HG02885 (cell line): ENCODE data around the gene ABCC2.
"Not testable (repeated sequence)": the region's sequence is repeated elsewhere in the genome, so short reads cannot be mapped to it uniquely, and the experiment has no call there.

ENCODE experiments used
- ATAC-seq: cut with Tn5 transposase; IDR thresholded peaks from one replicate; pipeline ENCODE4 v1.9.1; 2021; ENCODE audit warnings: mild to moderate bottlenecking; ENCODE audit not compliant: unreplicated experiment, poor library complexity

Gene ABCC2

DNA sequence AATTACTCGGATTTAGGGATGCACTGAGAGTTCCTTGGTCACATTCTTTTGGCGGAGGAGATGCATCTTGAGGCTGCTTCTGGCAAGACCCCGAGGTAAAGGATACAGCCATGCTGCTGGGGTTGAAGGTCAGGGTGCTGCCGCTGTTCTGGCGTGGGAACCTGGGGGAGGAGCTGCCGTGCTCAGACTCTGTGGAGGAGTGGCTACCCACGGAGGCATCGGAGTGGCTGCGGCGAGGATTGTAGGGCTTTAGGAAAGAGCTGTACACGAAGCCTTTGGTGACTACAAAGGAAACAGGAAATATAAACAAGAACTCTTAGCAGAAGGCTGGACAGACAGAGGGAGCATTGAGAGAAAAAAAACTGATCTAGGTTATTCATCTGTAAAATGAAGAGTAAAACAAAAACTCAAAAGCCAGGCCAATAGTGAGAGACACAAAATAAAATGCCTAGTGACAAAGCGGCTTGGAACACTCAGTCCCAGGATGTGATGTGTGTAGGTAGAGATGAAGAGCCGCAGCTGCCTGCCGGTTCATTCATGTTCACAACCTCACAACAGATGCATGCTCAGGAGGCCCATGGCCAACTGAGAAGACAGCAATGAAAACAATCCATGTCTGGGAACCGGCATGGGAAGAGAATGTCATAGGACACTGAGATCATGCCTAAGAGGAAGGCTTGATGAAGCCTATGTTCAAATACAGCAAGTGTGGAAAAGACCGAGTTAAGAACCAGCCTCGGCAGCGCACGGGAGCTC lies 97.8 kb downstream of the ABCC2 start:
- no peak for ATAC-seq

DNA sequence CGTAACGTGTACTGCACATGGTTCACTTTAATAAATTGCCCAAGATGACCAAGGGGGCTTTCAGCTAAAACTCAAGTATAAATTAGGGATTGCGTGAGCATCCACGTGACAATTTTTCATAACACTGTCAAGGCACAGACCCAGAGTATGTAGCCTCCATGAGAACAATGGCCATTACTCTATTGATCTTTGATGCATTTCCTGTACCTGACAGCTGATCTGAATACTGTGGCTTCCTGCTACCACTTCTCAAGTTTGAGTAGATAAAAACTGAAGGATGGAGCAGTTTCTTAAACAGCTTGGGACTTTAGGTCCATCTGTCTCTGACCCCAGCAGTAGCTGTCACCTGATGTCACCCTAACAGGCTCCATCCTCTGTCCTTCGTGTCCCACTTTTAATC lies 98.9 kb downstream of the ABCC2 start:
- no peak for ATAC-seq

DNA sequence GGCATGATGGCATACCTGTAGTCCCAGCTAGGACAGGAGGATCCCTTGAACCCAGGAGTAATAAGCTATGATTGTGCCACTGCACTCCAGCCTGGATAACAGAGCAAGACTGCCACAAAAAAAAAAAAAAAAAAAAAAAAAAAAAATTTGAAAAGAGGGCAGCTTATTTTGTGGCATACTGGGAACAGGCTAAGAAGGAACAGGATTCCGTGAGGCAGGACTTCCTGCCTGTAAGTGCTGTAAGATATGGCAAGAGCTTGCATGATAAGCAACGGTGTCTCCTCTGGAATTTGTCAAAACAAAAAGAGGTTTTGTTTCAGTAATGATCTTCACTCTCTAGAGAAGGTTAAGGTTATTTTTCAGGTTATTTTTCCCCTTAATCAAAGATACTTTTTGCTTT lies 101.1 kb downstream of the ABCC2 start:
- no peak for ATAC-seq

DNA sequence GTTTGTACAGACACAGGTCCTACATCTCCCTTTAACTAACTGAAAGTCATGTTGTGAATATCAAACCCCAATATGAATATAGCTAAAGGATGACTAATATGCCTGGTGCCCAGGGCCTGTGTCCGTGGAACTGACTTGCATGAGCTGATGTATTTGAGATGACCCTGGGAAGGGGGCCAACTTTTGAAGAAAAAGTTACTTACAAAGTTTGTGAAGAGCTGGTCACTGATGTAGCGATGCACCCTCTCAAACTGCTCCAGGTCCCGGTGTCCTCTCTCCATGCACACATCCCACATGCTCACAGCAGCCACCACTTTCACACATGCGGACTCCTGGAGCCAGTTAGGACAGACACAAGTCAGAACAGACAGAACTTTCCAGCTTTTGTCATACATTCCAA lies 106.2 kb downstream of the ABCC2 start:
- no peak for ATAC-seq

DNA sequence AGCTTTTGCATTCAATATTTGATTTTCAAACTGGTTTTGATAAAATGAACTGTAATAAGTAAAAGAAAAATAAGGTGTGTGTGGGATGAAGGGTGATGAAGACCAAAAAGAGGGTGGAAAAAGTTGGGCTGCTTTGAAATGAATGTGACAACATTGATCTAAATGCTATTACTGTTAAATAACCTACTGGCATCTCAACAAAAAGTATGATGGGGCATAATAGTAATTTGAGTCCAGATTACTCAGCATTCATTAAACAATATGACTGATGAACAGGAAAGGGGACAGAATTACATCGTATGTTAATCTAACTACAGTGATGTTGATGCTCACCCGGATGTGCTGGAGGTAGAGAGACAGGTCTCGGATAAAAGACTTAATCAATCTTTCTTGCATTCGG lies 112.2 kb downstream of the ABCC2 start:
- no peak for ATAC-seq

DNA sequence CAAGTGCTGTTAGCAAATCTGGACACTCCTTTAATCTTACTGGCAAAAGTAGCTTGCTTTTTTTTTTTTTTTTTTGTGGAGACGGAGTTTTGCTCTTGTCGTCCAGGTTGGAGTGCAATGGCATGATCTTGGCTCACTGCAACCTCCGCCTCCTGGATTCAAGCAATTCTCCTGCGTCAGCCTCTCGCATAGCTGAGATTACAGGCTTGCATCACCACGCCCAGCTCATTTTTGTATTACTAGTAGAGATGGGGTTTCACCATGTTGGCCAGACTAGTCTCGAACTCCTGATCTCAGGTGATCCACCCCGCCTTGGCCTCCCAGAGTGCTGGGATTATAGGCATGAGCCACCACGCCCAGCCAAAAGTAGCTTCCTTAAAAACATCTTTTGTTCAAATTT lies 112.6 kb downstream of the ABCC2 start:
- ATAC-seq: not testable (repeated sequence)

DNA sequence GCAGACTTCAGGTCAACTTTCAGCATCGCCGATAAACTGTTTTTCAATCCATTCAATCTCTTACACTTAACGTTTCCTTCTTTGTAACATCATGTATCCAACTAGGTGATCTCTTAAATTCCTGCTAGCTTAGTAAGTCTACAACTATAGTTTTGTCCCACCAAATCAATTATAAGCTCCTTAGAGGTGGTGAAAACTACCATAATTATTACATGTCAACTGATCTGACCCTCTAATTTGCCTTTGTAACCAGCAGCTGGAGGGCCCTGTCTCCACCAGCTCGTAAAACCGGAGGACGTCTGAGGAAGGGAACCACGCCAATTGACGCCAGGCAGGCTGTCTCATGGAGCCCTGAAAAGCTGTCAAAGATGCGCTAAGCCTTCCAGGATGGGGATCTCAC lies 113.4 kb downstream of the ABCC2 start:
- no peak for ATAC-seq
